NCI-H748 (cell line): Measurements from ENCODE around the gene LRRC74B.

Experiments used
- DNase-seq: peaks from one replicate; lab custom pipeline; 2025; ENCODE audit not compliant: unreplicated experiment; lab: John Stamatoyannopoulos, UW

LRRC74B gene

GRCh38 chr22:21013657-21014201, 32.0 kb upstream of the LRRC74B start:
- peak; percentile 43 for DNase-seq

GRCh38 chr22:21014202-21014725, 31.5 kb upstream of the LRRC74B start:
- DNase-seq: peak; percentile 97

- peak; percentile 79 for DNase-seq
Measured at GRCh38 chr22:21014726-21015465, 30.9 kb upstream of the LRRC74B start, which contains the start of gene P2RX6. P2RX6 (plus strand) TSS chr22:21015165; CDS start chr22:21015175, 10 bp downstream.

GRCh38 chr22:21015466-21016006, 30.2 kb upstream of the LRRC74B start:
- no peak for DNase-seq

- no peak for DNase-seq
Measured at GRCh38 chr22:21016644-21017420, 28.9 kb upstream of the LRRC74B start.

GRCh38 chr22:21018314-21018713, 27.4 kb upstream of the LRRC74B start:
- no peak for DNase-seq

- DNase-seq: peak; percentile 32
Measured at GRCh38 chr22:21020802-21021429, 24.8 kb upstream of the LRRC74B start.

GRCh38 chr22:21022507-21022906, 23.2 kb upstream of the LRRC74B start:
- no peak for DNase-seq

- DNase-seq: no peak
Measured at GRCh38 chr22:21022955-21023614, 22.7 kb upstream of the LRRC74B start.

- no peak for DNase-seq
Measured at GRCh38 chr22:21025266-21025665, 20.5 kb upstream of the LRRC74B start.

GRCh38 chr22:21025763-21026755, 19.7 kb upstream of the LRRC74B start:
- DNase-seq: no peak

GRCh38 chr22:21026783-21027692, 18.7 kb upstream of the LRRC74B start:
- DNase-seq: no peak

GRCh38 chr22:21028277-21029251, 17.2 kb upstream of the LRRC74B start:
- no peak for DNase-seq

- DNase-seq: no peak
Measured at GRCh38 chr22:21029486-21030025, 16.2 kb upstream of the LRRC74B start.

- DNase-seq: no peak
Measured at GRCh38 chr22:21030032-21030431, 15.7 kb upstream of the LRRC74B start.

- no peak for DNase-seq
Measured at GRCh38 chr22:21030621-21031544, 14.9 kb upstream of the LRRC74B start.
